ENCODE results near the gene PAK1.
"Not testable (repeated sequence)": the region's sequence is repeated elsewhere in the genome, so short reads cannot be mapped to it uniquely, and the experiment has no call there.

PAK1 gene

GRCh38 chr11:77401486-77402217, 72.2 kb downstream of the PAK1 start:
- no peak for DNase-seq (ENCODE audit: low spot score)

DNA sequence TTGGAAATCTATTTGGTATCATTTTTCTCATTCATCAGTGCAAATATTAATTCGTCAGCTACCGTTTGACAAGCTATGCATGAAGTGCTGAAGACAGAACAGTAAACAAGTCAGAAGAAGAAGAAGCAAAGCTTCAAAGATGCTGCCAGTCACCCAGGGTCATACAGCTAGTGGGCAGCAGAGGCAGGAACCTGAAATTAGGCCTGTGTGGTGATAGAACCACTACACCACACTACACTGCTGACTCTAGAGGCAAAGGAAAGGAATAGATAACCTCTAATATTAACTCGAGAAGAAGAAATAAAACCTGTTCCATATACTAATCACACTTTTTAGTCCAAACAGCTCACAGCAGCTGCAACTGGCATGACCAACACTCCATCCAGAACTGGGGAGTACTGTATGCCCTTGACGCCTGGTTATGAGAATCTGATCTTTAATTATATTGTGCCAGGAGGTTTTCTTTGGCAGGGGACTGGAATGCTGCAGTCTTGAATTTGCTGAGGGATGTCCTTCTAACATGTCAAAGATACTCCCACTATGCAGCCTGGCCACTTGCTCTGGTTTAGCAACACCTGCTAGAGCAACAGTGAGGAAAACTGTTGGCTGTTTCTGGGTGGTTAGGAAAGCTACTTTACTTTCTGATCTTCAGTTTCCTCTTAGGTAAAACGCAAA, 73.0 kb downstream of the PAK1 start:
- DNase-seq (ENCODE audit: low spot score), result no peak

DNA sequence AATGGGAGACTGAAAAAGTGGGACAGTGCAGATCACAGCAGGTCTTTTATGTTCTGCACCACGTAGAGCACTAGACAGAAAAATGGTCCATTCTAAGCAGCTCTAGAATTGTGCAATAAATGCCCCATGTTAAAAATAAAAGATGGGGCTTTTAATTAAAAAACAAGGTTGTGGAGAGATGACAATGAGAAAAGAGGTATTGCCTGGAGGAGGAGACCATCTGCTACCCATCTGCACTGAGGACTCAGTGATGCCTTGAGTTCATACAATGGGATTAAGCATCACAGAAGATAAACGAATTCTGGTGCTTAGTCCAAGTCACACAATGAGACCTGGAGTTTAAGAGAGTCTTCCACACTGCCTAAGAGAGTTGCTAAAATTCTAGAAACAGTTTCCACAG, 73.6 kb downstream of the PAK1 start:
- no peak for DNase-seq (ENCODE audit: low spot score)

- no peak for DNase-seq (ENCODE audit: low spot score)
Observed at GRCh38 chr11:77397631-77398030, 76.3 kb downstream of the PAK1 start.

- DNase-seq (ENCODE audit: low spot score), result no peak
Observed at GRCh38 chr11:77396911-77397310, 77.0 kb downstream of the PAK1 start.

- no peak for DNase-seq (ENCODE audit: low spot score)
Observed at GRCh38 chr11:77396305-77396704, 77.6 kb downstream of the PAK1 start.

GRCh38 chr11:77395460-77396173, 78.3 kb downstream of the PAK1 start:
- DNase-seq (ENCODE audit: low spot score), result no peak

DNA sequence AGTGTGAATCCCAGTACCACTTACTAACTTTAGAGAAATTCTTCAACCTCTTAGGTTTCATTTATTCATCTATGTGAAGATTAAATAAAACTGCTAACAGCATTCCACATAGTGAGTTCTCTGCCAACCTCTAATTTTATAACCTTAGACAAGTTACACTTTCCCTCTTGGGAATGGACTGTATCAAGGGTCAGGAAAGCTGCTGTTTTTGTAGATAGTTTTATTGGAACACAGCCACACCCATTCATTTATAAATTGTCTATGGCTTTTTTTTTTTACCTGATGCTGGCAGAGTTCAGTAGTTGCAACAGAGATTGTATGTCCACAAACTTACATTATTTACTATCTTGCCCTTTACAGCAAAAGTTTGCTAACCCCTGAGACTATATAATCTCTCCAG, 81.1 kb downstream of the PAK1 start:
- no peak for DNase-seq (ENCODE audit: low spot score)

- no peak for DNase-seq (ENCODE audit: low spot score)
Observed at GRCh38 chr11:77387701-77388100, 86.2 kb downstream of the PAK1 start.

- DNase-seq (ENCODE audit: low spot score), result no peak
Observed at GRCh38 chr11:77386178-77386577, 87.7 kb downstream of the PAK1 start.

- not testable (repeated sequence) for DNase-seq (ENCODE audit: low spot score)
Observed at GRCh38 chr11:77385255-77385771, 88.6 kb downstream of the PAK1 start.

DNA sequence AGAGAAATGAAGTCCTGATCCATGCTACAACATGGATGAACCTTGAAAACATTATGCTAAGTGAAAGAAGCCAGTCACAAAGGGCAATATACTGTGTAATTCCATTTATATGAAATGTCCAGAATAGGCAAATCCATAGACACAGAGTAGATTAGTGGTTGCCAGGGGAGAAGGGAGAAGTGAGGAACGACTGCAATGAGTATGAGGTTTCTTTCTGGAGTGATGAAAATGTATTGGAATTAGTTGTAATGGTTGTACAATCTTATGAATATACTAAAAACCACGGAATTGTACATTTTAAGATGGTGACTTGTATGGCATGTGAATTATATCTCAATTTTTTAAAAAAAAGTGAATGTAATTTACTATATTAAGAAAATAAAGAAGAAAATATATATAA, 89.3 kb downstream of the PAK1 start:
- DNase-seq (ENCODE audit: low spot score), result no peak

DNA sequence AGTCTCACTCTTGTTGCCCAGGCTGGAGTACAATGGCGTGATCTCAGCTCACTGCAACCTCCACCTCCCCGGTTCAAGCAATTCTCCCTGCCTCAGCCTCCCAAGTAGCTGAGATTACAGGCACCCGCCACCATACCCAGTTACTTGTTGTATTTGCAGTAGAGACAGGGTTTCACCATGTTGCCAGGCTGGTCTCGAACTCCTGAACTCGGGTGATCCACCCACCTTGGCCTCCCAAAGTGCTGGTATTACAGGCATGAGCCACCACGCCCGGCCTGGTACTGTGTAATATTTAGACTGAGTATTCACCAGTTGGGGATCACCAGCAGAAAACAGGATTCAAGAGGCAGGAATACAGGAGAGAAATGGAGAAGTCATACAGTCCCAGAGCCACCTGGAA, 90.5 kb downstream of the PAK1 start:
- DNase-seq (ENCODE audit: low spot score), result not testable (repeated sequence)

DNA sequence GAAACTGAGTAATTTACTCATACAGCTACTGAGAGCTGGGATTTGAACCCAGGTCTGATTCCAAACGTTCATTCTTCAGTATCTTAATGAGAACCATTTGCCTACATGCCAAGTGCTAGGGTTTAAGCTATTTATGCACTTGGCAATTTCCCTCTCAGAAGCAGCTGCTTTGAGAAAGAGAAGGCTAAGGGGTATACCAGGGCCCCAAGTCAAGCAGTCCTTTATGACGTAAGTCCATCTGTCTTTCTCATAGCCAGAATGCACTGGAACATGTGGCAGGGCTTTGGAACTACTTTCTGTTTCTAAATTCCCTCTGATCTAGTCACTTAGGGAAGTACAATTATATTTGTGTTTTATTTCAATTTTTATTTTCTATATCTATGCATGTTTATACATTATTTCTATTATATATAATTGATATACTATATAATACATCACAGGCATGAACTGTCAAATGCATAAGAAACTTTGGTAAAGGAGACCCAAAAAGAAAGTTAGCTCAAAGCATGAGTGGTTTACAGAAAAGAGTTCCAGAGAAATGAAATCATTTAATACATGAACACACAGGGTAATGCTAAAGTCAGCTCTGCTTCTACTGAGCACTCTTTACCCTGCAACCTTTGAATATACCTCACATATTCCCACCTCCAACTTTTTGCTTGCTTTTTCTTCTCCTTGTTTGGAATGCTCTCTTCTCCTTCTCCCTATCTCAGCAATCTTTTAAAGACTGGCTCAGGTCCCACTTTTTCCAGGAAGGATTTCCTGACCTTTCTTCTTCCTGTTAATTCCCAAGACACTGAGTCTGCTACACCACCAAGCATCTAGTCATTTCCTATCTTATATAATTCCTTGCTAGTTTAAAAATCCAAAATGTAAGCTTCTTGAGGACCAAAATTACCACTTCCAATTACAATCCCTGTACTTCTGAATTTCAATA, 91.9 kb downstream of the PAK1 start:
- DNase-seq (ENCODE audit: low spot score), result no peak

GRCh38 chr11:77379934-77380333, 94.0 kb downstream of the PAK1 start:
- DNase-seq (ENCODE audit: low spot score), result no peak

DNA sequence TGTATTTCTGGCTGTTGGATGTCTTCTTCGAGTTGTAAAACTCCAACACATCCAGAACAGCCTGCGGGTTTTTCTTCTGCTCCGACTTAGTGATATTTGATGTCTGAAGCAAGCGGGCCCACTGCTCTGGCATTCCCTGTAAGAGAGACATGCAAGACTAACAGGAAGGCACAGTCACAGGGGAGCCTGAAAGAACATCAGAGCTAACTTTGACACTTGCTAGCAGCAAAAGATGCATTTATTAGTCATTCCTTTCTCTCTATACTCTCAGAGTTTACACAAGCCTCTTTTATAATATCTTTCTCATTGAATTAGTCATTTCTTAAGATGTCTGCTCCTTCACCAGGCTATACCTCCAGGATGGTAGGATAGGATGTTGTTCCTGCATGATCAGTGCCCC, 94.6 kb downstream of the PAK1 start:
- DNase-seq (ENCODE audit: low spot score), result no peak

- no peak for DNase-seq (ENCODE audit: low spot score)
Observed at GRCh38 chr11:77377734-77378133, 96.2 kb downstream of the PAK1 start.

- no peak for DNase-seq (ENCODE audit: low spot score)
Observed at GRCh38 chr11:77375107-77375506, 98.8 kb downstream of the PAK1 start.

DNA sequence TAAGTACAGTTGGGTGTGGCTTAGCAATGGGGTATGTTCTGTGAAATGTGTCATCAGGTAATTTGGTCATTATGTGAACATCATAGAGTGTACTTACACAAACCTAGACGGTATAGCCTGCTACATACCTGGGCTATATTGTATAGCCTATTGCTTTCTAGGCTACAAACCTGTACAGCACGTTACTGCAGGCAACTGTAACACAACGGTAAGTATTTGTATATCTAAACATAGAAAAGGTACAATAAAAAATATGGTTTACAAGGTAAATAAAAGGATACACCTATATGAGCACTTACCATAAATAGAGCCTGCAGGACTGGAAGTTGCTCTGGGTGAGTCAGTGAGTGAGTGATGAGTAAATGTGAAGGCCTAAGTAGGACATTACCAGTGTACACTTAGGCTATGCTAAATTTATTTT, 99.3 kb downstream of the PAK1 start:
- no peak for DNase-seq (ENCODE audit: low spot score)

- no peak for DNase-seq (ENCODE audit: low spot score)
Observed at GRCh38 chr11:77374108-77374507, 99.8 kb downstream of the PAK1 start.

GRCh38 chr11:77372726-77373125, 101.2 kb downstream of the PAK1 start:
- DNase-seq (ENCODE audit: low spot score), result no peak

- DNase-seq (ENCODE audit: low spot score), result no peak
Observed at GRCh38 chr11:77371646-77372045, 102.2 kb downstream of the PAK1 start.

Data from ecto neural progenitor cell (in vitro differentiated cells).